CD4-positive, CD25-positive, alpha-beta regulatory T cell (primary cell): ENCODE measurements around the gene LUZP1. TPM values are rescaled to one million over a fixed set of nuclear protein-coding genes. Genes with fewer than 3 reads are reported as not detected.

Experiments
- ATAC-seq, 2 donors: fragments of 150-1000 bp; cut with Tn5 transposase; one replicate each; pipeline ENCODE4 v1.10.0; 2021; ENCODE audit warnings: low read depth in 2 of 2, moderate number of reproducible peaks in 2 of 2, moderate library complexity in 1 of 2
- DNase-seq, 3 donors: peaks; one replicate each; pipeline versions ENCODE4 v3.0.0 to v3.0.0-alpha.2; 2012 to 2022; ENCODE audit warnings: mixed read lengths in 1 of 3
- H3K27ac ChIP-seq: one replicate; pipeline ENCODE4 v1.7.0; 2013; ENCODE audit warnings: mild to moderate bottlenecking, low read length; ENCODE audit not compliant: insufficient read depth, poor library complexity, severe bottlenecking
- H3K27me3 ChIP-seq: one replicate; pipeline ENCODE4 v1.7.0; 2013; ENCODE audit warnings: low read length; ENCODE audit not compliant: control insufficient read depth, insufficient read depth
- H3K36me3 ChIP-seq: one replicate; pipeline ENCODE4 v1.7.0; 2013; ENCODE audit warnings: mild to moderate bottlenecking, low read length, moderate library complexity; ENCODE audit not compliant: control insufficient read depth, insufficient read depth
- H3K4me1 ChIP-seq: 2 replicates; pipeline ENCODE4 v1.7.0; 2013; ENCODE audit warnings: mild to moderate bottlenecking, low read length; ENCODE audit not compliant: insufficient read depth, control insufficient read depth, poor library complexity, severe bottlenecking
- H3K4me3 ChIP-seq: one replicate; pipeline ENCODE4 v1.7.0; 2013; ENCODE audit warnings: low read depth, mild to moderate bottlenecking, low read length, moderate library complexity
- H3K9me3 ChIP-seq, 2 experiments: 1 replicate in 1 of 2; 2 replicates in 1 of 2; pipeline ENCODE4 v1.7.0; 2013; ENCODE audit warnings: low read length in 2 of 2, mild to moderate bottlenecking in 1 of 2, moderate library complexity in 1 of 2; ENCODE audit not compliant: control insufficient read depth in 2 of 2
- H3K27ac Mint-ChIP-seq, 3 donors: one replicate each; pipeline ENCODE4 v1.8.0; 2020 to 2022; ENCODE audit warnings: mild to moderate bottlenecking in 3 of 3, mixed read lengths in 3 of 3, moderate library complexity in 2 of 3
- H3K27me3 Mint-ChIP-seq: one replicate; pipeline ENCODE4 v1.8.0; 2022; ENCODE audit warnings: mild to moderate bottlenecking, mixed read lengths
- H3K36me3 Mint-ChIP-seq: one replicate; pipeline ENCODE4 v1.8.0; 2020; ENCODE audit warnings: mixed read lengths
- H3K4me1 Mint-ChIP-seq, 4 donors: one replicate each; pipeline ENCODE4 v1.8.0; 2020 to 2022; ENCODE audit warnings: mixed read lengths in 4 of 4, mild to moderate bottlenecking in 1 of 4
- H3K4me3 Mint-ChIP-seq, 4 donors: one replicate each; pipeline ENCODE4 v1.8.0; 2020 to 2022; ENCODE audit warnings: mild to moderate bottlenecking in 4 of 4, mixed read lengths in 4 of 4, moderate library complexity in 3 of 4
- H3K9me3 Mint-ChIP-seq, 7 donors: one replicate each; pipeline ENCODE4 v1.8.0; 2020 to 2022; ENCODE audit warnings: mixed read lengths in 7 of 7, mild to moderate bottlenecking in 3 of 7, moderate library complexity in 2 of 7
- polyA plus RNA-seq, 4 donors: library from polyadenylated mRNA; unstranded; fragments of 300-500 nt; fragmentation: Illumina TruSeq; gene quantifications; one replicate each; pipeline ENCODE4 v1.2.3, GENCODE V29; 2021
- total RNA-seq: library from RNA; stranded (reverse); gene quantifications from one replicate; pipeline ENCODE4 v1.2.3, GENCODE V29; 2022

The LUZP1 gene
- 26.7 TPM for total RNA-seq
- 10 to 100 TPM; 14.9 to 22.4 (median 17.0) TPM for polyA plus RNA-seq

GRCh38 chr1:23168445-23169194 lies at the start of gene LUZP1:
Gene LUZP1, minus strand, starts transcription at chr1:23168856.
- peak; percentile 83 to 84 for ATAC-seq
- Histone ChIP-seq H3K4me1 (peaks cover 23% of the 10 kb centered on the region), H3K27ac (peak within 1 kb of the TSS; percentile 72), H3K36me3 (no peaks in the 10 kb centered on the region), H3K4me3 (peak within 1 kb of the TSS; percentile 86), H3K9me3 (no peaks in the 10 kb centered on the region), H3K27me3 (no peaks in the 10 kb centered on the region)
- Mint-ChIP-seq H3K27ac (peak within 1 kb of the TSS; percentile 65 to 94 (median 92)), H3K4me3 (peak within 1 kb of the TSS; percentile 86 to 96 (median 96)), H3K9me3 (no peaks in the 10 kb centered on the region), H3K27me3 (peaks cover 9% of the 10 kb centered on the region), H3K4me1 (peaks cover 20 to 48% (median 34%) of the 10 kb centered on the region in 4 donors), H3K36me3 (no peaks in the 10 kb centered on the region)
- DNase-seq, result peak; percentile 76 to 82 (median 79)

GRCh38 chr1:23217421-23218115 lies 48.9 kb upstream of the LUZP1 start, which contains the start of gene HTR1D:
Gene HTR1D, minus strand, starts transcription at chr1:23217502. Its CDS starts 23,283 bp downstream, at chr1:23194219.
- Histone ChIP-seq H3K27me3 (peaks cover 26% of the 10 kb centered on the region), H3K9me3 (no peaks in the 10 kb centered on the region), H3K36me3 (no peaks in the 10 kb centered on the region), H3K4me3 (no peak within 1 kb of the TSS), H3K27ac (no peak within 1 kb of the TSS), H3K4me1 (peaks cover 13% of the 10 kb centered on the region)
- Mint-ChIP-seq H3K9me3 (peaks cover 0 to 4% (median 0%) of the 10 kb centered on the region in 7 donors), H3K4me1 (peaks cover 0 to 12% (median 5%) of the 10 kb centered on the region in 4 donors), H3K27me3 (peaks cover 59% of the 10 kb centered on the region), H3K4me3 (peak within 1 kb of the TSS; percentile 1 to 56 (median 49)), H3K27ac (no peak within 1 kb of the TSS), H3K36me3 (no peaks in the 10 kb centered on the region)
- ATAC-seq (no peak), DNase-seq (no peak)

DNA sequence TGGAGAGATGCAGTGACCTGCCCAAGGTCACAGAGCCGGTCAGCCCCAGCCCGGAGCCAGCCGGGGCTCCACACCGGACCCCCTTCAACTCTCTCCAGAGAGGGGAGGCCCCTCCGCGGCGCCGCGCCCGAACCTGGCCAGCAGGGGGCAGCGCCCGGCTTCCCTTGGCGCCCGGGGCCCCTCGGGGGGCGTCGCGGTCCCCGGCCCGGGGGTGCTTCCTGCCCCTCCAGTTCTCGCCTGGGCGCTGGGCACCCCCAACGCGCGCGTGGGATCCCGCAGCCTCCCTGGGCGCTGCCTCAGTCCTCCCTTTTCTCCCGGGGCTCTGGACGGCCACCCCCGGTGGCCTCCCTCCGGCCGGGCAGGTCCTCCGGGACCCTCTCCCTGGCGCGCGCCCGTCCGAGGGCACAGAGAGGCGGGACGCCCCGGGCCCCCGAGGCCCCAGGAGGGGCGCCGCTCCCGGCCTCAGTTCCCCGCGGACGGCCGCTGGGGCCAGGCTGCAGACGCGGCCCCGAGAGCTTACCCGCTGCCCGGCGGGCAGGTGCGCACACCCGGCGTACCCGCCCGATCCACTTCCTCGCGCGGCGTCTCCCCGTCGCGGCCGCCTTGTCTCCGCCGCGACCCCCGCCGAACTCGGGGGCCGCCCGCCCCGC lies 48.2 kb upstream of the LUZP1 start:
- H3K36me3 ChIP-seq, result no peaks in the 10 kb centered on the region
- ATAC-seq, result peak in 1 of 2 donors; percentile 33
- Mint-ChIP-seq H3K9me3 (peaks cover 0 to 4% (median 0%) of the 10 kb centered on the region in 7 donors), H3K4me1 (peaks cover 0 to 12% (median 5%) of the 10 kb centered on the region in 4 donors), H3K4me3 (peak overlapping the region in 1 of 4 donors; percentile 54), H3K27me3 (peaks cover 66% of the 10 kb centered on the region), H3K27ac (no peak overlapping the region), H3K36me3 (no peaks in the 10 kb centered on the region)
- H3K27ac ChIP-seq, result no peak overlapping the region
- H3K27me3 ChIP-seq, result peaks cover 29% of the 10 kb centered on the region
- no peak overlapping the region for H3K4me3 ChIP-seq
- peaks cover 13% of the 10 kb centered on the region for H3K4me1 ChIP-seq
- DNase-seq, result peak in 1 of 3 donors; percentile 5
- H3K9me3 ChIP-seq, result no peaks in the 10 kb centered on the region

- Histone ChIP-seq H3K27ac (no peak overlapping the region), H3K4me1 (peaks cover 13% of the 10 kb centered on the region), H3K27me3 (peaks cover 29% of the 10 kb centered on the region), H3K4me3 (no peak overlapping the region), H3K9me3 (no peaks in the 10 kb centered on the region), H3K36me3 (no peaks in the 10 kb centered on the region)
- H3K27ac Mint-ChIP-seq, result no peak overlapping the region
- peaks cover 0 to 14% (median 5%) of the 10 kb centered on the region in 4 donors for H3K4me1 Mint-ChIP-seq
- H3K4me3 Mint-ChIP-seq, result peak overlapping the region in 1 of 4 donors; percentile 54
- no peaks in the 10 kb centered on the region for H3K36me3 Mint-ChIP-seq
- peaks cover 65% of the 10 kb centered on the region for H3K27me3 Mint-ChIP-seq
- DNase-seq (no peak), ATAC-seq (no peak)
- H3K9me3 Mint-ChIP-seq, result peaks cover 0 to 4% (median 0%) of the 10 kb centered on the region in 7 donors
Measured at GRCh38 chr1:23215751-23216449, 47.2 kb upstream of the LUZP1 start.

- ATAC-seq, result no peak
- H3K27ac Mint-ChIP-seq, result no peak overlapping the region
- H3K4me3 ChIP-seq, result no peak overlapping the region
- no peaks in the 10 kb centered on the region for H3K36me3 ChIP-seq
- DNase-seq, result no peak
- no peak overlapping the region for H3K27ac ChIP-seq
- H3K4me3 Mint-ChIP-seq, result no peak overlapping the region
- H3K9me3 ChIP-seq, result no peaks in the 10 kb centered on the region
- peaks cover 0 to 14% (median 5%) of the 10 kb centered on the region in 4 donors for H3K4me1 Mint-ChIP-seq
- H3K27me3 Mint-ChIP-seq, result peaks cover 66% of the 10 kb centered on the region
- peaks cover 13% of the 10 kb centered on the region for H3K4me1 ChIP-seq
- H3K9me3 Mint-ChIP-seq, result peaks cover 0 to 4% (median 0%) of the 10 kb centered on the region in 7 donors
- H3K36me3 Mint-ChIP-seq, result no peaks in the 10 kb centered on the region
- peaks cover 29% of the 10 kb centered on the region for H3K27me3 ChIP-seq
Measured at GRCh38 chr1:23215291-23215690, 46.6 kb upstream of the LUZP1 start.

DNA sequence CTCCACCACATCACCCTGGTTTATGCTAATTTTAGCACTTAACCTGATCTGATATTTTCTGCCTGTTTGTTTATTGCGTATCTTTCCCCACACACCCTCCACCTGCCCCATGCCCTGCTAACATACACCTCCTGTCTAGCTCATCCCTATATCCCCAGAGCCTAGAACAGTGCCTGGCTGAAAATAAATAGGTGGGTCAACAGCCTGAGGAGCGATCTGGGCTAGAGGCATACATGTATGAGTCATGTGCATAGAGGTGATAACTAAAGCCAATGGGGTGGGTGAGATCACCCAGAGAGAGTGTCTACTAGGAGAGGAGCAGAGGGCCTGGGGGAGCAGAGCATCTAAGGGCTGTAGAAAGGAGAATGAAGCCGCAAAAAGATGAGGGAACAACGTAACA lies 46.0 kb upstream of the LUZP1 start:
- DNase-seq, result no peak
- Mint-ChIP-seq H3K27ac (no peak overlapping the region), H3K4me3 (peak overlapping the region in 1 of 4 donors; percentile 5), H3K27me3 (peaks cover 63% of the 10 kb centered on the region), H3K9me3 (peaks cover 0 to 4% (median 0%) of the 10 kb centered on the region in 7 donors), H3K4me1 (peaks cover 0 to 14% (median 5%) of the 10 kb centered on the region in 4 donors), H3K36me3 (no peaks in the 10 kb centered on the region)
- H3K36me3 ChIP-seq, result no peaks in the 10 kb centered on the region
- ATAC-seq, result no peak
- H3K4me3 ChIP-seq, result no peak overlapping the region
- H3K4me1 ChIP-seq, result peaks cover 13% of the 10 kb centered on the region
- peaks cover 29% of the 10 kb centered on the region for H3K27me3 ChIP-seq
- H3K27ac ChIP-seq, result no peak overlapping the region
- no peaks in the 10 kb centered on the region for H3K9me3 ChIP-seq

- no peaks in the 10 kb centered on the region for H3K9me3 ChIP-seq
- H3K36me3 ChIP-seq, result no peaks in the 10 kb centered on the region
- no peak overlapping the region for H3K4me3 Mint-ChIP-seq
- peaks cover 5% of the 10 kb centered on the region for H3K4me1 ChIP-seq
- peaks cover 46% of the 10 kb centered on the region for H3K27me3 Mint-ChIP-seq
- peaks cover 26% of the 10 kb centered on the region for H3K27me3 ChIP-seq
- H3K27ac Mint-ChIP-seq, result no peak overlapping the region
- no peak overlapping the region for H3K4me3 ChIP-seq
- no peaks in the 10 kb centered on the region for H3K36me3 Mint-ChIP-seq
- H3K9me3 Mint-ChIP-seq, result peaks cover 0 to 1% (median 0%) of the 10 kb centered on the region in 7 donors
- H3K4me1 Mint-ChIP-seq, result peaks cover 0 to 9% (median 4%) of the 10 kb centered on the region in 4 donors
- ATAC-seq, result no peak
- no peak overlapping the region for H3K27ac ChIP-seq
- DNase-seq, result no peak
Measured at GRCh38 chr1:23211955-23212354, 43.3 kb upstream of the LUZP1 start.
